GM19240 (cell line): Measurements from ENCODE around the gene CLASP1.
"Not testable (repeated sequence)": the region's sequence is repeated elsewhere in the genome, so short reads cannot be mapped to it uniquely, and the experiment has no call there.

ENCODE experiments used
- DNase-seq: peaks from one replicate; pipeline ENCODE4 v3.0.0; 2011; ENCODE audit warnings: low spot score; ENCODE audit not compliant: insufficient read length

Gene CLASP1

DNA sequence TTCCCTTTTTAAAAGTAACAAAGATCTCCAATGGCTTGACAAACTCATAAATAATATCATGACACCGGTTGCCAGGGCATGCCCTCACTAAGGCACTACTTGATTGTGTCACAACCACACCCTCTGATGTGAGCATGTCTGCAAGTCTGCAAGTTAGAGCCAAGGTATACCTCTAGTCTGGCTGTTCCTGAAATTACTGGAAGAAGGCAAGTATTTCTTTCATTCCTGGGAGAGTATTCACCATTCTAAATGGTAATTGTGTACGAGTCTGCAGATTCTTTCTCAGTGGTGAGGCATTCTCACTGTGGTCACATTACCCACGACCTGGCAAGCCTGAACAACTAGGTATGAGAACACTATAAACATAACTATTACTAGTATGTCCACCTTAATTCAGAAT lies 144.3 kb downstream of the CLASP1 start:
- DNase-seq = no peak

DNA sequence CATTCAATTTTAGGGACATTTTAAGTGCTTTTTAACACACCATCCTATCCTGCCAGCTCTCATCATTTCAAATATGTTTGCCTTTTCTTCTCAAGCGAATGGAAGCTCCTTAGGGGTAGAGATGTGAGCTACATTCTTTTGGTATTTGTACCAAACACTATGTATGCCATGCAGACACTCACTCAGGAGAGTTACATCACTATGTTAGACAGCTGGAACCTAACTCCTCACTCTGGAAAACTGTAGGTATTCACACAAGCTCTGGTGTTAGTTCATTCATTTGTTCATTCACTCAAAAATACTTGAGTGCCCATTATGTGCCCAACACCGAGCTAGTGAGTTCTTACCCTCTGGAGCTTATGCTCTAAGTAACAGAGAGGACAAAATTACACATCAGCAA lies 144.9 kb downstream of the CLASP1 start:
- no peak for DNase-seq

DNA sequence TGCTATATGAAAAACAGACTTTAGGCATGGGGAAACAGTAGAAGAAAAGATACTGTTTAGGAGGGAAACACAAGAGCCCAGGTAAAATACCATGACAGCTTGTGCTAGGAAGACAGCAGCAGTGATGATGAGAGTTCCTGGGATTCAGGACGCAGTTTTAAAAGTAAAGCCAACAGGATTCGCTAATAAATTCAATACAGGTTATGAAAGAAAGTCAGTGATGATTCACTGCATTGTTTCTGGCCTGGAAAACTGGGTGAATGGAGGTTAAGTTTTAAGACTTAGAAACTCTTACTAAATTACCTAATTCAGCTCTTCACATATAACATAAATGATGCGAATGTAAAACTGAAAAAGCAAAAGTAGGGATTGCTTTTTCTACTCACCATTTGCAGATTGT lies 146.5 kb downstream of the CLASP1 start:
- DNase-seq = no peak

DNA sequence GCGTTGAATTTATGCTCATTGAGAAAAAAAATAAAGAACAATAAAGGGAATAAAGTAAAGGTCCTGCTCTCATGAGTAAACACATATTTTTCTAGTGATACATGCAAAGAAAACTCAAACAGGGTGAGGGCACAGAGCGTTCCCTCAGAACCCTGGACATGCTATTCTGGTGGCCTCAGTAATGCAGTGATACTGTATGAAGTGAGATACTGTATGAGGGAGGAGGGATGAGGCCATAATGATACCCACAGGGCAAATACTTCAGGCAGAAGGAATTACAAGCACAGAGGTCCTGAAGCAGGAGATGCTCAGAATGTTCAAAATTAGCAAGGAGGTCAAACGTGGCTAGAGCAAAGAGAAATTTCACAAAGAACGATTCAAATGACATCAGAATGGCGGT lies 147.0 kb downstream of the CLASP1 start:
- no peak for DNase-seq

DNA sequence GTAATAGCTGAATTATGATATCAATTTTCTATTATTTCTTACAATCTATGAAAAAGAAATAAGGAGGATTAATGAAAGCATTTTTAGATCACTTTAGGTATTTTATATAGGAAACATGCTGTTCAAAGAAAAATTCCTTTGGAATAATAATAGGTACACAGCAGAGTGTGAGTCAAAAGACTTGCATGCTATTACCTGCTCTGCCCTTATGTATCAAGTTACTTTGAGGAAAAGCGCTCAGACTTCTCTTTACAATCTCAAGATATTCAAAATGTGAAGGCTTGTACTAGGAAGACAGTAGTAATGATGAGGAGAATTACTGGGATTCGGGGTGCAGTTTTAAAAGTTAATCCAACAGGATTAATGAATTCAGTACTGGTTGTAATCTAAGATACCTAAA lies 147.7 kb downstream of the CLASP1 start:
- no peak for DNase-seq

DNA sequence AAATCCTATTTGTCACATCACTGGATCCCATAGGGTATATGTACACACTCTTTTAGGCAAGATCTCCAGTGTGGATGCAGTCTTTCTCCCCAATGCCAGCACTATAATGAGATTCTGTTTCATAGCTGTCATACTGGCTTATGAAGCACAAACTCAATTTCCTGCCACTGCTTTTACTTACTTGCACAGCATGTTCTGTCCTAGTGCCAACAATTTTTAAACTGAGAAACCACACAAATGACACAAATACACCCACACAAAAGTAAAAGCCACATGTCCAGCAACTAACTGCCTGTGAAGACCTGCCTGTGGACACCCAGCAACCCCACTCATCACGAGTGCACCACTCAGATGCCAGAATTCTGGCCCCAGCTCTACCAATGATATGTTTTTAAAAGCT lies 148.2 kb downstream of the CLASP1 start:
- DNase-seq = no peak

DNA sequence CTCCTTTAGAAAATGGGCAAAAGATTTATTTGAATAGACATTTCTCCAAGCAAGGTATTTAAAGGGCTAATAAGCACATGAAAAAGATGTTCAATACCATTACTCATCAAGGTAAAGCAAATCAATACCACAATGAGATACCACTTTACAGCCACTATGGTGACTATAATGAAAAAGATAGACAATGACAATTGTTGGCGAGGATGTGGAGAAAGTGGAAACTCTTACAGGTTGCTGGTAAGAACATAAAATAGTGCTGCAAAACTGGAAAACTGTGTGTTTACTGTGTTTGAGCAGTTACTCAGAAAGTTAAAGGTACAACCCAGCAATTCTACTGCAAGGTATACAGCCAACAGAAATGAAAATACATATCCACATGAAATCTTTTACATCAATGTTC lies 150.5 kb downstream of the CLASP1 start:
- DNase-seq = no peak

DNA sequence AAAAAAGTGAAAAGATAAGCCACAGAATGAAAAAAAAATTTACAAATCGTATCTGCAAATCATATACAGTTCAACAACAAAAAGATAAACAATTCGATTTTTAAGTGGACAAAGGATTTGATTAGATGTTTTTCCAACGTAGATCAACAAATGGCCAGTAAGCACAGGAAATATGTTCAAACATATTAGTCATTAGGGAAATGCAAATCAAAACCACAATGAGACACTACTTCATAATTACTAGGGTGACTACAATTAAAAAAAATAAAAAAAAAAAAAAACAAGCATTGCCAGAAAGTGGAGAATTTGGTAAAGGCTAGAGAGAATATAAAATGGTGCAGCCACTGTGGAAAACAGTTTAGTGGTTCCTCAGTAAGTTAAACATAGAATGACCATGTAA lies 156.9 kb downstream of the CLASP1 start:
- no peak for DNase-seq

DNA sequence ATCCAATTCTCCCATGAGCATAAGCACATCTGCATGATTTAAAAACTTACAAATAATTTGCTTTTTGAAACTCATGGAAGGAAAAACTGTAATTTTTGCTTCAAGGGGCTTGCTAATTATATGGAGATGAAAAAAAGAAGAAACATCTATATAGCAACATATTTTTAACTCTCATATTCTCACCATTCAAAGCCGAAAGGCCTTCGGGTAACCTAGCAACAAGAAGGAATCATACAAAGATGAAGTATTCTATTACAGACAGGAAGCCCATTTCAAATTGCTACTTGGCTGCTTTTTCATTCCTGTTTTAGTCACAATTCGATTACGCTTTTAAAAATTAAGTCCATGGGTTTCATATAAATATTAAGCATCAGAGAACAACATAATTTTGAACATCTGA lies 157.7 kb downstream of the CLASP1 start:
- no peak for DNase-seq

DNA sequence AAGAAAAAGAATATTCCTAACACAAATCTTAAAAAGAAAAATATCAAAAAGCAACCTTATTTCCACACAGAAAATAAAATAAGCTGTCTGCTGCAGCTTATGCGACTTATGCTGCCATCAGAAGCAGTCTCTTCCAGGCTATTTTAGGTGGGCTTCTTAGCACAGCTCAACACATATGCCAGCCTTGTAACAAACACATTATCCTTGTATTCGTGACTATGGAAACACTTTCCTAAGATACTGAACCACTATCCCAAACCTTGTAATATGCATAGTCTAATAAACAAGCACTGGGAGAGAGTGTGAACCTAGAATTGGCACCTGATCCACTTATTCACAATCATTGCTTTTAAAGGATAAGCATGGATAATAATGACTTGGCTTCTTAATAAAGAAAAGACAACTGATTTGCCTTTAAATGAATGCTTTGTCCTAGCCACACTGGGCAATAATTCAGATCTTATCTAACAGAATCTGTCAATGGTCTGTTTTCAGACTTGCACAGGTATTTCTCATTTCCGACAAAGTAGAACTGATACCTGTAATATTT lies 158.6 kb downstream of the CLASP1 start:
- DNase-seq = no peak

DNA sequence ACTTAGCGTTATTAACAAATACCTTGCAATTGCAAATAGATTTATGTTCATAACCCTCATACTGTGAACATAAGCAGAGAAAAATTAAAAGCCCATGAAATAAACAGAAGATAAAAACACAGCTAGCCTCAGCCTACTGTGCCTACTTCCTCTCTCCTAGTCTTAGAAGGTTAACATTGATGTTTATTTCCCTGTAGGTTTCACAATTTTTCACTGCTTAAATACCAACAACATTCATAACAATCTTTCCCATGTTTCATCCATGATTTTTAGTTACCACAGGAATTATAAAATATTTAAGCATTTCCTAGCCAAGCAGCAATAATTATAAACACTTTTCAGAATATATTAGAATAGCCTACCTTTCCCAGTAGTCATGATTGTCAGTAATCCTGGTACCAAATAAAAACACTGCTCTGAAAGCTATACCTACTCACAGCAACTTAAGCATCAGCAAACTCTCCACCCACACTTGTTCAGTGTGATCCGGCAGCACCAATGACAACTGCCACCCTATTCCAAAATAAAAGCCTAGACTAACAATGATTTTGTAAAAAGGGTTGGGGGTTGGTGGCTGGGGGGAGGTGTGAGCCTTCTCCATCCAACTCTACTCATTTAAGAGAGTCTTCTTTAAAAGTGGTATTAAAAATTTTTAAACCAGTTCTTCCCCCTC lies 159.2 kb downstream of the CLASP1 start:
- no peak for DNase-seq

DNA sequence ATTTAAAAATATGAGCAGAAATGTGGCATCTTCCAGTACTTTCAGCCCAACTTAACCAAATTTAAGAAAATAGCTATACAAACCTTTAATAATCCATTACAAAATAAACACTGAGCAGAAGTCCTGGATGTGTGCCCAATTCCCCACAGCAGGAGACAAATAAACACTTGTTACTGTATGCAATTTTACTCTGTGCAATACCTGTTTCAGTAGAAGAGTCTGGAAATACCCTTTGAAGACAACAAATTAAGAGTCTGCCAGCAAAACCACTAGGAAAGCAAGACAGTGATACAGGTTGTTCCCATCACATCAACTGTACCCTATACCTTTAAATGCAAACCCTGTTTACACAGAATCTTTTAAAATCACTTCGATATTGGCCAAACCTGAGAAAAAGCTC lies 160.0 kb downstream of the CLASP1 start:
- DNase-seq = no peak

DNA sequence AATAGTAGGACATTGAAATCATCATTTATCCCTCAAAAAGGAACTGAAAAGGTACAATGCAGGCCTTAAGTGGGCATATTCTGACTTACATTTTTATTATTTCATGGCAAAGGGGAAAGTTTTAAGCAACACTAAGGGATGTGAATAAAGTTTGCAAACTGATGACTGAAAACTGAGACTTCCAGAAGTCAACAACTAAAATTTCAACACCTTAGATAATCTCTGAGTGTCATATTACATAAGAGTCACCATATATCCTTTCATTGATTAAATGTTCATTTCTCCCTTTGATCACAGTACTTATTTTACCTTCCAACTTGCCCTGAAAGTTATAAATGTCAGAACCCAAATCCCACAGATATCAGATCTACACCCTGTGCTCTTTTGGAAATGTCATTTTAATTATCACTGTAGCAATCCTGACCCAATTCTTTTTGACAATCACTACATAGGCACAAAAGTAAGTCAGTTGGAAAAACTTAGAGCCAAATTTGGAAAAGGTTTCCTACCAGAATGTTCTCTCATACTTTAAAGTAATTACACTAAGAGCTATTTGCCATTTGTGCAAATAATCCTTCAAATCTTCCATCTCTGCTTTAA lies 163.0 kb downstream of the CLASP1 start:
- no peak for DNase-seq

DNA sequence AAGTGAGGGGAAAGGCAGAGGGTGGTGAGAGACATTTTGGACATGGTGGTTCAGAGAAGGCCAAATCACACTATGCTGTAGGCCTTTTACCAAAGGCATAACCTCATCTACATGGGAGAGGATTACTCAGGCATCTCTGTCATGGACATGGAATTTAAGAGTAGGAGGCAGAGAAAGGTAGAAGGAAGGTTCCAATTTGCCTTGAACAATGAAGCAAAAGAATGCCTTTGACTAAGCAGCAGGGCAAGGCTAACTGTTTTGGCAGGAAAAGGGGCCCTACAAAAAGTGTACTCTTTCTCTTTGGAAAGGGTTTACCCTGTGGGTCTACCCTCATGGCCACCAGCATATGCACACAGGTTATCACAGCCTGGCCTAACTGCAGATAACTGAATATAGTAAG lies 164.2 kb downstream of the CLASP1 start:
- no peak for DNase-seq

DNA sequence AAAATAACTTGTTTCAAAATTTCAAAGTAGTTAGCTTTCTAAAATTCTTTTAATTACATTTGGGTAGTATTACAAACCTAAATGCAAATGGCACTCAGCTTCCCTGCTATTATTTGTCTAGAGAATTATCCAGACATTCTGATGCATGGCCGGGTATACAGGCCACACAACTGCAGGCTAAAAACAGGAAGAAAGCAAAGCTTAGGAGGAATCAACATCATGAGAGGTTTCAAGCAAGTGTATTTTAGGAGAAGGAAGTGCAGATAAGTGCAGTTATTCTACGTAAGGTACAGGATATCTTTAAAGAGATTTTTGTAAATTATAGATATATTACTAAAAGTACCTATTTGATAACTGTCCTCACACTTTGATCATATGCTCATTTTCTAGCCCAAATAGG lies 165.4 kb downstream of the CLASP1 start:
- no peak for DNase-seq

DNA sequence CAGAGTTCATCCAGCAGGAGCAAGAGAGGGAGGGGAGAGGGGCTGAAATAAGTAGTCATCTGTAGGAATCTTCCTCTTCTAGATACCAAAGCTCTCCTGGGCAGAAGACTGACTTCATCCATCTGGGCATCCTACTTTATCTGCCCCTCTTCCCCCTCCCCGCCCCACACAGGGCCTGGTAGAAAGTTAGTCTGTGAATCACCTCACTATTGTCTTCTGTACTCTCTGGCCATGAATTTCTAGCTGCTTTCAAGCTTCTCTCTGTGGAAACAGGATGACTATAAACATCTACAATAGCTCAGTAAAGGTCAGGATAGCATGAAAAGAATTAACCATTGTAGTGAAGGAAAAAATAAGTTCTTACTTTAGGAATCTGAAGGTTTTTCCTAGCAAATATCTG lies 166.2 kb downstream of the CLASP1 start:
- no peak for DNase-seq

DNA sequence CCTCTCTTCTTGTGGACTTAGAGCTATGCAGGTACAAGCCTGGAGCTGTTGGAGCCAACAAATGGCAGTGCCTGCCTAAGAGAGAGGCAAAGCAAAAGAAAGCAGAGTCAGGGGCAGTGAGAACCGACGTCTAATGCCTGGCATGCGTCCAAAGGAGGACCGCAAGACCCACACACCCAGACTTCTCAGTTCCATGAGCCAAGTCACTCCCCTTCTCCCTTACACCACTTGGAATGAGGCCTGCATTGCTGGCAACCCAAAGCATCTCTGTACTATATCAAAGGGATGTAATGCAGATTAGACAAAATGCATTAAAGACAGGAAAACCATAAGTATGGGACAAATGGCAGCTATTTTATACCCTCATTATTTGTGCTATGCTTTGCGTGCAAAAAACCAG lies 168.4 kb downstream of the CLASP1 start:
- no peak for DNase-seq

DNA sequence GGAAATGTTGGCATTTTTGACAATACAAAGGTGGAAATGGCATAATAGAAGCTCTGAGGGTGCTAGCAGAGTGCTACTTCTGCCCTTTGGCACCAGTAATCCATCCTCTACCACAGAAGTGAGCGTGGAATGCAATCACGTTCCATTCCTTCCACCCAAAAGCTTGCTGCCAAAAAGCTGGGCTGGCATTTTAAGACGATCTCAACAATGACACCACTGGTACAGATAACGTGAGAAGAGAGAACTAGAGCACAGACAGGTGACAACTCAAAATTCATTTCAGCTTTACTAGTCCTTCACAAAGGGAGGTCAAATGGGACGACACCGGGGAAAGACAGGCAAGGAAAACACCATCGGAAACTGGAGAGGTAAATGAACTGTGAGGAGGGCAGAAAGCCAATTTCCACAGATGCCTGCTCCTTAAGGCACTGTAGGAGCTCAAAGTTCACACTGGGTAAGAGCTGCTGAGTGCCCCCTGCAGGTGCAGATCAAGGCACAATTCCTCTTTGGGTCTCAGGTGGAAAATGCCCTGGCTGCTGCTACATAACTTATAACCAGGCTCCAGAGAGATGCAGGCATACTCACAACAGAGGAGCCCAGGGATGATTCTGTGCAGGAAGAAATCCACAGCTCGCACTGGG lies 169.3 kb downstream of the CLASP1 start:
- DNase-seq = no peak

DNA sequence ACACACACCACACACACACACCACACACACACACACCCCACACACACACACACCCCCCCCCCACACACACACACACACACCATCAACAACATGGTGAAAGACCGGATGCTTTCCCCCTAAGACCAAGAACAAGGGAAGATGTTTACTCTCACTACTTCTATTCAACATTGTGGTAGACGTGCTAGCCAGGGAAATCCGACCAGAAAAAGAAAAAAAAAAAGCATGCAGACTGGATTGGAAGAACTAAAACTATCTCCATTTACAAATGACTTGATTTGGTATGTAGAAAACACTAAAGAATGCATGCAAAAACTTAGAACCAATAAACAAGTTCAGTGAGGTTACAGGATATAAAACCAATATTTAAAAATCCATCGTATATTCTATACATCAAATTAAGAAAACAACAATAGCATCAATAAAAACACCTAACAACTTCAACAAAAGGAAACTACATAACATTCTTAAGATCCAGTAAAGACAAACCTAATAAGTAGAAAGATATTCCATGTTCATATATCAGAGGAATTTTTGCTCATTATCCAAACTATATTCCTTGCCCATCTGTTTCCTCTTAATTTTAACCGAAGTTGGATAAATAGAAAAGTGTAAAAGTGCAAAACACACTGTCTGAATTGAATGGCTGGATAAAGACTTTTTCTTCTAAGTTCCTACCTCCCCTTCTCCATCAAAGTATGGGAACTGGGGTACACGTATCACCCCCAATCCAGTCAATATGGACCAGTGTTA lies 170.1 kb downstream of the CLASP1 start:
- DNase-seq = no peak

DNA sequence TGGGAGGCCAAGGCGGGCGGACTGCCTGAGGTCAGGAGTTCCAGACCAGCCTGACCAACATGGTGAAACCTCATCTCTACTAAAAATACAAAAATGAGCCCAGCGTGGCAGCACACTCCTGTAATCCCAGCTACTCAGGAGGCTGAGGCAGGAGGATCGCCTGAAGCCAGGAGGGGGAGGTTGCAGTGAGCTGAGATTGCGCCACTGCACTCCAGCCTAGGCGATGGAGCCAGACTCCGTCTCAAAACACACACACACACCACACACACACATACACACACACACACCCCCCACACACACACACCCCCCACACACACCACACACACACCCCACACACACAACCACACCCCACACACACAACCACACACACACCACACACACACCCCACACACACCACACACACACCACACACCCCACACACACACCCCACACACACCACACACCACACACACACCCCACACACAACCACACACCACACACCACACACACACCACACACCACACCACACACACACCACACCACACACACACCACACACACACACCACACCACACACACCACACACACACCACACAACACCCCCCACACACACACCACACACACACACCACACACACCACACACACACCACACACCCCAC lies 170.8 kb downstream of the CLASP1 start:
- not testable (repeated sequence) for DNase-seq

DNA sequence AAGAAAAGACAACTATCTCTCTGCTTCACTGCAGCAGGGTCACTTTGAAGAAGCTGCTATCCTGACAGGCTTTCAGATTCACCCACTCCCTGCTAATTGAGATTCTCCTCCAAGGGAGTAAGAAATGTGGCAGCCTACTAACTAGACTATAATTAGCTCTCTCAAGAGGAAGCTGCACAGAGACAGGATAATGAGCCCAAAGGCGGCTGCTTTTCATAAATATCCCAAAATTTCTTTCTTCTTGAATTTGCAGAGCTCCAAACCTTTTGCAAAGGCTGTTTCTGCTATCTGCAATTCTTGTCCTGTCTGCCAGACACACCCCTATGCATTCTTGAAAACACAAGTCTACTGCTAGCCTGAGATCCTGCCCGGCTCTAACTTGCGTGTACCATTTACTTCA lies 172.6 kb downstream of the CLASP1 start:
- DNase-seq = no peak
